Measurements from ENCODE around the gene PPDPF. TPM values are rescaled to one million over a fixed set of nuclear protein-coding genes. Genes with fewer than 3 reads are reported as not detected.

The PPDPF gene
- total RNA-seq, 4 donors from 2014 or later, result 114 to 256 (median 162) TPM

- H3K27me3 ChIP-seq, result peaks cover 71% of the 10 kb centered on the region
- no peaks in the 10 kb centered on the region for H3K36me3 ChIP-seq
- no peaks in the 10 kb centered on the region for H3K9me3 ChIP-seq
- no peak overlapping the region for H3K27ac ChIP-seq
- ATAC-seq, result no peak
- TF ChIP-seq EP300 (IDR thresholded peaks at IDR 0.05) (no peak), POLR2AphosphoS5 (IDR thresholded peaks at IDR 0.05) (no peak), CTCF (IDR thresholded peaks at IDR 0.05) (no peak), POLR2A (IDR thresholded peaks at IDR 0.05) (no peak)
- H3K4me1 ChIP-seq, result peaks cover 0 to 36% (median 12%) of the 10 kb centered on the region in 3 donors
- WGBS, 2 donors (ENCODE audit: low coverage in 1 of 2), result no CpG with 5 or more reads among the region's 12 CpGs
- no peak overlapping the region for H3K4me3 ChIP-seq
These were observed 13.9 kb downstream of the PPDPF start for GRCh38 chr20:63534427-63534830.

DNA sequence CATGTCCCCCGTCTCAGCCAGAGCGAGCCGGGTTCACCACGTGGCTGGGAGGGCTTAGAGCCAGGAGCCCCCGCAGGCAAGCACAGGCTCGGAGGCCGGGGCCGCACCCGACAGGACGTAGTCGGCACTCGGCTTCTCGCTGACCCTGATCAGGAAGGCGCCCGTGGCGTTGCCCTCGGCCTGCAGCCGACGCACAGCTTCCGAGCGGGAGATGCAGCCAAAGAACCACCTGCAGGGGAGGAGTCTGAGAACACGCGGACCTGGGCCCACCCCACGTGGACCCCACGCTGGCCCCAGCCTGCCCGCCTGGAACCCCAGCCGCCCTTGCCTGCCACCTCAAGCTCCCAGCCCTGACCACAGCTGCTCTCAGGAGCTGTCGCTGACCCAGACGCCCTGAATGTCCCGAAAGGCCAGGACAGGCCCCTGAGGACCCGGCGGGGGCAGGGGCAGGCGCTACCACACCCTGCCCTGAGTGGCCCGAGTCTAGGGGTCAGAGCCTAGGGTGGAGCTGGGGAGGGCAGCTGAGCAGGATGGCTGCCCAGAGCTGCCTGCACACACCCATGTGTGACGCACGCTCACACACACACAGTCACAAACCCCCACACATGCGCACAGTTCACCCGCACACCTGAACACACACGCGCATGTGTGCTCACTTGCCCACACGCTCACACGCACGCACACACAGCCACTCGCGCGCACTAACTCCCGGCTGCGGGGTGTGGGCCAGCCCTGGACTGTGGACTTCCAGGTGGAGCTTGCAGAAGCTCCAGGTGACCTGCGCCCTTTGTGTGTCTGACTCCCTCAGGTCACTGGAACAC is 14.5 kb downstream of the PPDPF start:
- ATAC-seq, result no peak

DNA sequence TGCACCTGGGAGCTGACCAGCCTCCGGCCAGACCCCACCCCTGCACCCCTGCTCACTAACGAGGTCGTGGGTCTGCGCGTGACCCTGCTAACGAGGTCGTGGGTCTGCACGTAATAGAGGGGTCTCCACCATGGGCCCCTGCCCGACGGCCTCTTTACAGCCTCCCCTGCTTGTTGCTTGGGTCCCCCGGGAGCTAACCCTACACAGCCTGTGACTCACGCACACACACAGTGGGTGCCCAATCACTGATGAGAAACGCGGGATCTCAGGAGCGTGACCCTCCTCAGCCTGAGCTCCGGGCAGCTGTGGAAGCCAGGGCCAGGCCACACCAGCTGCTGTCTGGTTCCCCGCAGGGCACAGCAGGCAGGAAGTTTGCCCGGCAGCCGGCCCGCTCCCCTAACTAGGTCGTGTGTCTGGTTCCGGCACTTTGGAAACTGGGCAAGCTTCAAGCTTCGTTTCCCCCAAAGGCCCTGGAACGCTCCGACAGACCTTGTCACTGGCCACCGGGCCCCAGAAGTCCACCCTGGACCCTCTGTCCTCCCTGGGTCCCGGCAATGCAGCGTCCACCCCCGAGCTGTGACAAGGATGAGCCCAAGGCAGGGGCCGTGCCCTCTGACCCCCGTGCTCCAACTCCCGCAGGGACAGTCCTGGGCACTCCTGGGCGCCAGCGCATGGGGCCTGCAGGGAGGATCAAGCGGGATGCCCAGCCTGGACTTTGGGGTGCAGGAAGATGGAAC is 15.8 kb downstream of the PPDPF start:
- H3K27ac ChIP-seq, result no peak overlapping the region
- WGBS, 2 donors (ENCODE audit: low coverage in 1 of 2), result no CpG with 5 or more reads among the region's 35 CpGs

More for the DNA sequence above, 14.5 kb downstream of the PPDPF start:
- no peaks in the 10 kb centered on the region for H3K36me3 ChIP-seq
- H3K9me3 ChIP-seq, result no peaks in the 10 kb centered on the region
- H3K4me1 ChIP-seq, result peaks cover 0 to 36% (median 12%) of the 10 kb centered on the region in 3 donors
- 0 to 32% methylated on average over 1 to 19 of the region's 49 CpGs for WGBS, 2 donors (ENCODE audit: low coverage in 1 of 2)
- no peak overlapping the region for H3K4me3 ChIP-seq
- H3K27me3 ChIP-seq, result peaks cover 71% of the 10 kb centered on the region
- no peak overlapping the region for H3K27ac ChIP-seq
- no peak for TF ChIP-seq POLR2AphosphoS5 (IDR thresholded peaks at IDR 0.05)

DNA sequence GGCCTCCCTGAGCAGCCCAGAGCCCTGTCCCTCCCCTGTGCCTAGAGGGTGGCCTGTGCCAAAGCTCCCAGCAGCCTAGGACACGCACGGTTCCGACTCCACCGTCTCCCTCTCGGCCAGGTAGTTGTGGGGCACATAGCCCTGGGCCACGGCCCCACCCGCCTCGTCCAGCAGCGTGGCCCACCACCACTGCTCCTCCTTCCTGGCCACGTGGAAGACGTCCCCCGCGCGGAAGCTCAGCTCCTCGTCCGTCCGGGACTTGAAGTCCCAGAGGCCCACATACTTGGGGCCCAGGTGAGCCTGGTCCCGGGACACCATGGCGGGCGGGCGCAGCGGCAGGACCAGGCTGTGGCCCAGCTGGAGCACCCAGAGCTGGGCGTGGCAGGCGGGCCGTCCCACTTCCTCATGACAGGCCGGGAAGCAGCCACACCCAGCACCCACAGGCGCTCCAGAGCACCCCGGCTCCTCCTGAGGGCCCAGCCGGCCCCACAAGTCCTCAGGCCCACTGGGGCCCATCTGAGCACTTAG is 16.5 kb downstream of the PPDPF start, which contains the start of gene PTK6:
Gene PTK6, minus strand, starts transcription at position 380 of the 528 bp plus-strand sequence. Its CDS starts 62 bp downstream, at position 318.
- Histone ChIP-seq H3K9me3 (no peaks in the 10 kb centered on the region), H3K36me3 (no peaks in the 10 kb centered on the region), H3K4me3 (peak within 1 kb of the TSS in 1 of 2 donors; percentile 42), H3K4me1 (peaks cover 0 to 36% (median 12%) of the 10 kb centered on the region in 3 donors), H3K27me3 (peaks cover 62% of the 10 kb centered on the region), H3K27ac (peak within 1 kb of the TSS in 3 of 4 donors; percentile 25 to 52 (median 31))
- TF ChIP-seq POLR2AphosphoS5 (IDR thresholded peaks at IDR 0.05), result no peak
- TF ChIP-seq EP300 (IDR thresholded peaks at IDR 0.05), result no peak
- no peak for TF ChIP-seq POLR2A (IDR thresholded peaks at IDR 0.05)
- TF ChIP-seq CTCF (IDR thresholded peaks at IDR 0.05), result no peak
- no CpG with 5 or more reads among the region's 29 CpGs for WGBS, 2 donors (ENCODE audit: low coverage in 1 of 2)
- ATAC-seq, result peak; percentile 33

More for the DNA sequence above, 15.8 kb downstream of the PPDPF start:
- Histone ChIP-seq H3K27me3 (peaks cover 62% of the 10 kb centered on the region), H3K36me3 (no peaks in the 10 kb centered on the region), H3K4me1 (peaks cover 0 to 36% (median 12%) of the 10 kb centered on the region in 3 donors), H3K9me3 (no peaks in the 10 kb centered on the region), H3K4me3 (no peak overlapping the region)
- TF ChIP-seq POLR2AphosphoS5 (IDR thresholded peaks at IDR 0.05) (no peak), CTCF (IDR thresholded peaks at IDR 0.05) (no peak), EP300 (IDR thresholded peaks at IDR 0.05) (no peak), POLR2A (IDR thresholded peaks at IDR 0.05) (no peak)
- ATAC-seq, result no peak
